Activated gamma-delta T cell (primary cell): ENCODE results near the gene LRP1B.
"Not testable (repeated sequence)": the region's sequence is repeated elsewhere in the genome, so short reads cannot be mapped to it uniquely, and the experiment has no call there.

Experiments
- DNase-seq: peaks from one replicate; lab custom pipeline; 2025; lab: John Stamatoyannopoulos, UW

Gene LRP1B

DNA sequence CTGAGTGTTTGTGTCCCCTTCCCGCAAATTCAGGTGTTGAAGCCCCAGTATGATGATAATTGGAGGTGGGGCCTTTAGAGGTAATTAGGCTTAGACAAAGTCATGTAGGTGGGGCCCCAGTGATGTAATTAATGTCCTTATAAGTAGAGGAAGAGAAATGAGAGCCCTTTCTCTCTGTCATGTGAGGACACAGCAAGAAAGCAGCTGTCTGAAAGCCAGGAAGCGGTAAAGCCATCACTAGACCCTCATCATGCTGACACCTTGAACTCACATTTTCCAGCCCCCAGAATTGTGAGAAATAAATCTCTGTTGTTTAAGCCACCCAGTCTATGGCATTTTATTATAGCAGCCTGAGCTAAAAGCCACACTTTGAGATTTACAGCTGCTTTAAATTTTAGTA, 1580.0 kb downstream of the LRP1B start:
- no peak for DNase-seq

DNA sequence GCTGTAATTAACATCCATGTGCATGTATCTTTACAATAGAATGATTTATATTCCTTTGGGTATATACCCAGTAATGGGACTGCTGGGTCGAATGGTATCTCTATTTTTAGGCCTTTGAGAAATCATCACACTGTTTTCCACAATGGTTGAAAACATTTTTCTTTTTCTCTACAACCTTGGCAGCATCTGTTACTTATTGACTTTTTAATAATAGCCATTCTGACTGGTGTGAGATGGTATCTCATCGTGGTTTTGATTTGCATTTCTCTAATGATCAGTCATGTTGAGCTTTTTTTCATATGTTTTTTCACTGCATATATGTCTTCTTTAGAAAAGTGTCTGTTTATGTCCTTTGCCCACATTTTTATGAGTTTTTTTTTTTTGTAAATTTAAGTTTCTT, 1586.0 kb downstream of the LRP1B start:
- DNase-seq = not testable (repeated sequence)

DNA sequence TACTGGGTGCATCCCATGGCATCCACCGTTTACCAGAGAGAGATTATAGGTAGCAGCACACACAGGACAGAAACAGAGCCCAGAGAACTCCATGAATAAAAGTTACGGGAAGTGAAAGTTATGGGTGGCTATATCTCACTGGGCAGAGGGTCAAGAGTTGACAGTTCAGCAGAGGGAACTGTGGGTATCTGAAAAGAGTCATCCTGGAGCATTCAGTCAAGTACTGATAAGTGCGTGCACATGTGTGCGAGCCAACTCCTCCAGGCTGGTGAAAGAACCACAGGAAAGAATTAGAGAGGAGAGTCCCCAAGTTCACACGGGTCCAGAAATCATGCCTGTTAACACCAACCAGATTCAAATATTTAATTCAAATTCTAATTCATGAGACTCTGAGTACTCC, 1588.2 kb downstream of the LRP1B start:
- no peak for DNase-seq

DNA sequence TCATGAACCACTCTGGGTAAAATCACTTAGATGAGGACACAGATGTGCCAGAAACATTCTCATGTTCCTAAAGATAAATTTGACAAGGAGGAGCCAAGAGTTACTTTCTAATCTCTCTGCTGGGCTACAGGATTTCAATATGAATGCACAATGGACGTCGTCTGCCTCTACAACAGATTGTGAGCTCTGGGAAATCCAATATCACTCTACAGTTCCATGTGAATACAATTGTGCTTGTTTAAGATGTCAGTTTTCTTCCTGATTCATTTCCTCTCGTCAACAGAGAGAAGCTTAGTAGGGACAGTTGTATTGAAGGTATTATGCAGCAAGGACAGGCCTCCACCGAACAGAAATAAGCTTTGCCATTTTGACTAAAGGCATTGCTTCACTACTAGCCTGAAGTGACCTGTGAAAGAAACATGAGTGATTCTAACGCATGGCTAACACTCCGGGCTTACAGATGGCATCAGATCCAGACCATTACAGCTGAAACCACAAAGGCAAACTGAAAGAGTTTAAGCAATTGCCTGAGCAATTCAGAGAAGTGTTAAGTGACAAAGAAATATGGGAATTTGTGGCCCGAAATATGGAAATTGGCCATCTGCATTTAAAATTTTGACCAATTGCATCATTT, 1591.5 kb downstream of the LRP1B start:
- no peak for DNase-seq

DNA sequence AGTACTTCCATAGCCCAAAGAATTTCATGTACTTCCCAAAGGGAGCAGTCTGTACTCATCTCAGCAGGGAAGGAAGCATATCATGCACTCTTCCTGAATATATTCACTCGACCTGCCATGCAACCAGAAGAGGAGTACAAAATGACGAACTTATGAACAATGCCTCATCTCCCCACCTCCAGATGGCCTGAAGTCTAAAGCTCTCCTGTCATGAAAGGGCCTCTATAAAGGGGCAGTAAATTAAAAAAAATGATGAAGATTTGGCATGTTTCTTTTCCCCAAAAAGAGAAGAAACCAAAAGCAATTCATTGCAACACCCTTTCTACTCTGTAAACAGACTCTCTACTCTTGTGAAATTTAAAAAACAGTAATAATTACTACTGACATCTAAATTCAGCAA, 1601.1 kb downstream of the LRP1B start:
- no peak for DNase-seq

DNA sequence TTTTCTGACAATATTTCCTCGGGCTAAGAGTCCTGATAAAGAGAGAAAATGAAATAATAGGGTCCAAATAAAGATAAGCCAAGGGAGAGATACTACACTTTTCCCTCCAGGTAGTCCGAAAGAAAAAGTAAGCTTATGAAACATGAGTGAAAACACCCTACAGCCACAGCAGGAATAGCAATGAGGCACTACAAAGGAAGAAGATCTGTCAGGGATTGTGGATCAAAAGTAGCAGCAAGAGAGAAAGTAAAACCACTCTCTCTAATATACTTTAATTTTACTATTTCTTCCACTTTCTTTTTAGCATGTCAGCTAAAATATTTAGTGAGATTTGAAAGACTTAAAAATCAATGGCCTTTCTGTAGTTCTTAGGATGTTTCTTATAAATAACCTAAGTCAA, 1601.8 kb downstream of the LRP1B start:
- no peak for DNase-seq

DNA sequence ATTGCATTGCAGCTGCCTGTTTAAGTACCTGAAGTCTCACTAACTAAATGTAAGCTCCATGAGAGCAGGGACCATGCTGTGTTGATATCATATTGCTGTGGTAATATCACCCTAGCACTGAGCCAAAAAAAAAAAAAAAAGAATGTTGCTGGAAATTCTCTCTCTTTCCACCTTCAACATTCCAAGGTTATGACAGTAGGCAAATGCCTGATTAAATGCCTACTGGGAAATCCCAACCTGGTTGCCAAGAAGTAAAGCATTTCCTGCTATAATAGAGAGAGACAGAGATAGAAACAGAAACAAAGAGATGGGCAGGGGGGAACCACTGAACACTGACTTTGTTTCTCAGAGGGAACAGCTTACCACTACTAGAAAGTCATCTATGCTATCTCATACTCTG, 1604.2 kb downstream of the LRP1B start:
- DNase-seq = no peak

DNA sequence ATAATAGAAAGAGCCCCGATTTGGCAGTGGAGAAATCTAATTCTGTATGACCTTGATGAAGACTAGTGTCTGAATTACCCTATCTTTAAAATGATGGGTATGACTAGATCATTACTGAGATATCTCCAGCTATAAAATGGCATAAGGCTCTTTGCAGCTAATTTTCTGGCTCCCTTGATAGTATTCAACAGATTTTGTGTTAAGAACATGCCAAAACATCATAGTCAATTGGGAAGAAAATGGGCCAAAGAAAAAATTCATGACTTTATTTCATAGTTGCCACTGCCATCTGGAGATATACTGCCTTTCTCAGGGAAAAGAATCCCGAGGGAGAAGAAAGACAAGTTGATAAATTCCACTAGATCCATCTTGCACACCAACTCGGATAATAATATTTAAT, 1618.7 kb downstream of the LRP1B start:
- no peak for DNase-seq

DNA sequence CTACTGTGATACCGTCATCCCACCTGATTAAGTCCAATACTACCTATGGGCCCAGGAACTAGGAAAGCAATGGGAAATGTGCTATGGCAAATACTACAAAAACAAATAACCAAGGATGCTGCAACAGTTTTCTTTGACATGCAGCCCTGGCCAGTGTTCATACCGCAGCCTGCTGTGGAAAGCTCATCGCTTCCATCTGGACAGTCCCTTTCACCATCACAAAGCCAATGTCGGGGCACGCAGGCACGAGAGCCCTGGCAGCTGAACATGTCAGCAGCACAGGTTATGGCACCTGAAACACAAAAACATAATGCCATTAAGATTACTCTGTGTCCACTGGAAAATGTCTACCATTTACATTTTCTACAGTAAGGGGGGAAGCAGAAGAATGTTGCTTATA, 1621.1 kb downstream of the LRP1B start:
- no peak for DNase-seq

DNA sequence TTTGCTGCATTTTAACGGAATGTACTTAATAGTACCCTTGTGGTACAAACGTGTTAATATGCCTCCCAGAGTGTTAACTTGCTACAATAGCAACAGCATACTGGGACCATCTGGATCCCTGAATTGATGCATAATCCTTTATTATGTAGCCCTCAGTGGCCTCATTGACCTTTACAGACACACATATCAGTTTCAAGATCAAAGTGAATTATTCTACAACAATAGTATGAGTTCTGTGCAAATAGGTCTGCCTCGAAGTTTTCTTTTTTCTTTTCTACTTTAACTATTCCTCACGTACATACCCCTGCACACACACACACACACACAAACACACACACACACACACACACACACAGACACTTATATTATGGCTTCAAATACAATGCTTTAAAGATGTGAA, 1622.1 kb downstream of the LRP1B start:
- DNase-seq = no peak

DNA sequence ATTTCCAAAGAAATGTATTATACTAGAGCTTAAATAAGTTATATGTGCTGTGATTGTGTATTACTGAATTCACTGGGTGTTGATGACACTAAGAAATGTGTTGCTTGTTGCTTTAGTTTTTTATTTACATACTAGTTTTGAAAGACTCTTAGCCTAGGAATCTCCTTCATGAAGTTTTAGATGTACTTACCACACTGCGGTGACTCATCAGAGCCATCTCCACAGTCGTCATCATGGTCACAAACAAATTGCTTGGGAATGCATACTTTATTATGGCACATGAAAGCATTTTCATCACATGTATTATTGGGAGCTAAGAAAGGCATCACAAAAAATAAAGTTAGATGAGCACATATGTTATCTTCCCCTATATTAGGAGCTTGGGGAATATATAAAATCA, 1624.2 kb downstream of the LRP1B start:
- no peak for DNase-seq

DNA sequence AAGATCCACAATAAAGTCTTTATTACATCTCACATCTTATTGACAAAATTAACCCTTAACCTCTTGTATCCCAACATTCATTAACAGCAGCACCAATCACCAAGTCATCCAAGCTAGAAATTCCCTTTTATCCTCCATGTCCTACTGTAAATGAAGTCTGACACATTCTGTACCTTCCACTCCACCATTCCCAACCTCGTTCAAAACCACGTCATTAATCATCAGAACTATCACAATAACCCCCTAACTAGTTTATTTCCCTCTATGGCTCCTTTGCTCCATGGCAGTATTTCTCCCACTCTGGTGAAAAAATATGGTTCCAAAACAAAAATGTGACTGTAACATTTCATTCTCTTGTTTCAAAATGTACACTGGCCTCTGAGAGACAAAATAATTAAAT, 1626.2 kb downstream of the LRP1B start:
- no peak for DNase-seq

DNA sequence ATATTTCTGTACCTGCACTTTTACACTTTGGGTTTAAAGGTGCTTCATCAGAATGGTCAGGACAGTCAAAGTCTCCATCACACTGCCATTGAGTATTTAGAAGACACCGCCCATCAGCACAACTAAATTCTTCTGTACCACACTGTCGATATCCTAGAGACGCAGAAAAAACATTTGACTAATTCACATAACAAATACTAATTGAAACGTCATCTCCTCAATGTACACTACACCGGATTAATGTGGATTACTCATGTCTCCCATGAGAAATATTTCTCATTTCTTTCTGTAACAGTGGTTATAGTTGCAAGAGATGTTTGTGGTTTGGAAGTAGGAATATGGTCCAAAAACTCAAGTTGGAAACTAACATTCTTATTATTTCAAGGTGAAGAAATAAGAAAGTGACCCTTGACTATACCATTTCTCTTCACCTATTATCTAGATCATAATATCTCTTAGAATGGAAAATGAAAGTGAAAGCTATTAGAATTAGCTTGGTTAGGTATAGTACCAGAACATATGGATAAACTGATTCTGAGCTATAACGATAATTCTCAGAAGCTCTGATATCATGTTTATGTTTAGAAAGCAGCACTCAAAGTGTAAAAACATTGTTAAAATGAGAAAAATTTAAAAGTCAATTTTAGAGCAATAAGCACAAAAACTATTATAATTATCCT, 1627.7 kb downstream of the LRP1B start:
- DNase-seq = no peak

DNA sequence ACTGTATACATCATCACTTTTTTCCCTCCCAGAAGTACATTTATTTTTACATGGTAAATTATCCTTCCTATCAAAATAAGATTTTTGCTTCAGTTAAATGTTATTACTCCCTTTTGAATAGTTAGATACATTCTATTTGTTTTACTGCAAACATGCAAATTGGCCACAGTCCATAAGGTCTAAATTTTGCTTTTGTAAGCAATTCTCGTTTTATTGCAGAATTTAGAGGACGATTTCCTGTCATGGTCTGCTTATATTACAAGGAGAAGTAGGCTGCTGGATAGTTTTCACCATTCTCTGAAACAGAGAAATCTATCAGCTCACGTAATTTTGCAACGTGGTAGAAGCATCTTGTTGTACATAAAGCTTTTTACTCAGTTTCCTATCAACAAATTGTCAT, 1632.5 kb downstream of the LRP1B start:
- DNase-seq = no peak

DNA sequence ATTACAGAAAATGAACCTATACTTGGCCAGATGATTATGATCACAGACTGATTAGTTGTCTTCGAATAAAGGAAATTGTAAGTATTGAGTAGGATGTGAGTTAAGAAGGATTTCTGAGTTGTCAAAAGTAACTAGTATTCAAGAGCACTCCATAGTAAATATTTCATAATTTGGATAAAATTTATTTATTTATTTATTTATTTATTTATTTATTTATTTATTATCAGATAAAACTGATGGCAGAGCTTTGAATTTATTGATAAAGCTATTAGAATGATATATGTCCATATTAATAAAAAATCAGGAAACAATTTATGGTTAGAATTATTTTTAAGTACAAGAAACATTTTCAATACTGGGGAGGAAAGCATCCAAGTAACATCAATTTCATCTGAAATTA, 1634.1 kb downstream of the LRP1B start:
- DNase-seq = no peak

DNA sequence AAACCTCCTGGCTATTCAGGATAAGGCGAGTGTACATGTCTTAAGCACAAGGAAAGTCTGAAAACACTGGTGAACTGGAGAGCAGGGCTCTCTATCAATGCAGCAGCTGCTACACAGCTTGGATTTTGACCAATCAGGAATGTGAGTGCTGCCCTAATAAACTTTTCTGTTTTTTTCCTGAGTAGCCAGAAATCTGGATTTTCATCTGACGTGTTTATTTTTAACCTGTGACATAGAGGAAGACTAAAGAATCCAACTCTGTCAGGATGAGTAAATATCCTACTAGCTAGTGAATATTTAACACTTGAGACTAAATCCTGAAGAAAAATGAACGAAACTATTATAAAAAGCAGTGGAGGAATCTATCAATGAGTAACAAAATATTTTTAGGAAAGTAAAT, 1638.9 kb downstream of the LRP1B start:
- no peak for DNase-seq

DNA sequence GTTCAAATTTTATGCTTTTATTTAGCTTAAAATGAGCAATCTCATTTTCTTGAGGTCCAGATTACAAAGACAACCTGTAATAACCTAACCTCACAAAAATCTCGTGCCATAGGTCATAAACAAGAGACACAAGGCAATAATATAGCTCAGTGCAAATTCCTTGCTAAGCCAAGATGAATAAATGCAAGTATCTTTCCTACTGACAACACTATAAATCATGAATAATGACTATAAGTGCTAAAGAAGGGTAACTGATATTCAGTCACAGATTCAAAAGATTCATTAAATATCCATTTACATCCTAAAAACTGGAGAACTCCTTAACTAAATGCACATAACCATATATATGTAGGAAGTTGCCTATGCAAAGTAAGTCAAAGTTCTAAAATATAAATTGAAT, 1641.6 kb downstream of the LRP1B start:
- no peak for DNase-seq

DNA sequence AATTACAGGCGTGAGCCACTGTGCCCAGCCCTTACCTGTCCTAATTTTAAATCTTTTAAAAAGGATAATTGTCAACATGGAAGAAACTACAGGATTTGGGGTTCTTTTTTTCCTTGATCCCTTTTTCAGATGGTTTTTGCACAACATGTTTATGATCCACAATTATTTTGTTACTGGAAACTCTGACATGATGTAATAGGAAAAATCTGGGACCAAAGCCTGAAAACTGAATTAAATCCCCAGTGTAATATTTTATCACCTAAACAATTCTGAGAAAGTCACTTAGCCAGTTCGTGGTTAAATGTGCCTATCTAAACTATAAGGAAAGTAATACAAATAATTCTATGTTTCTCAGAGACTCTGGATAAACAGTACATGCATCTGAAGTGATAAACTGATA, 1649.7 kb downstream of the LRP1B start:
- DNase-seq = no peak

DNA sequence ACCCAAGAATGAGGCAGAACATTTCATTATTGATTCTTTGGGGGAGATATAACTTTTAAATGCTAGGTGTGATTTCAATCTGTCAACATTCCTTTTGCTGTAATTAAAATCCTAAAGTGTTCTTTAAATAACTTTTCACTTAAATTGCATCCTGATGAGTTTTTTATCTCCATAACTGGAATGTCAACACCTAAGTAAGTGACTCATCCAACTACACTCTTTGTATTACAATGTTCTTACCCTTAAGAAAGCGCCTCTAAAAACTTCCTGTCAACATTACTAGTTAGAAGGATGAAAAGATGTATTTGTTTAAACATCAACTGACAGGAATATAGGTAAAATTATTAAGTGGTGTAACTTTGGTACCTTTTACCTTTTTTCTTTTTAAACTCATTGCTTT, 1657.0 kb downstream of the LRP1B start:
- no peak for DNase-seq

DNA sequence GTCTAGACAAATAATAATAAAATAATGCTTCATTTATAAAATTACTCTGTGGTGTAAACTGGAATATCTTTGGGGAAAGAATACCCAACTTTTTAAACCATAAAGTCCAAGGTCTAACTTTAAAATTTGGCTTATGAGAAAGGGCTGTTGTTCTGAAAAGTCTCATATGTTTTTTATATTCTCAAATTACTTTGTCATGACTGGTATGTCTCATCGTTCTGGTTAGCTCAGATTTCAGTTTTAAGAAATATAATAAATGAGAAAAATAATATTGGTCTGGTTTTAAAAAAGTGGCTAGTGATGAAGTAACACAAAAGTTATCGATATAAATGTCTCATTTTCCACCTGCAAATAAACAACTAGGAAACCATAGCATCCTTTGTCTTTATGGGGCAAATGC, 1658.1 kb downstream of the LRP1B start:
- no peak for DNase-seq

DNA sequence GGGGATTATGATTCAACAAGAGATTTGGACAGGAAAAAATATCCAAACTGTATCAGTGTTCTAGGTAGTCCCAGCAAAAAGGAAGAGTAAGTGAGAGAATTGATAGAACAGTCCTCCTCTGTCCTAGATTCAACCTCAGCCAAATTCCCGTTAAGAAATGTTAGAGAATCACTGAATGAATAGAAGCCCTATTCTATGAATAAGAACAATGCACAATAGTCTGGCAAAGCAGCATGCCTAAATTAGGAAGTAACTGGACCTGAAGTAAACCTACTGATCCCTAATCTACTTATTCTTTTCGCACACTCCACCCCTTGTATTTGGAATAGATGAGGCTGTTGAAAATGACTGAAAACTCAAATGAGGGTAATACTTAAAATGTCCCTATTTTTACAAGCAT, 1665.5 kb downstream of the LRP1B start:
- DNase-seq = no peak

DNA sequence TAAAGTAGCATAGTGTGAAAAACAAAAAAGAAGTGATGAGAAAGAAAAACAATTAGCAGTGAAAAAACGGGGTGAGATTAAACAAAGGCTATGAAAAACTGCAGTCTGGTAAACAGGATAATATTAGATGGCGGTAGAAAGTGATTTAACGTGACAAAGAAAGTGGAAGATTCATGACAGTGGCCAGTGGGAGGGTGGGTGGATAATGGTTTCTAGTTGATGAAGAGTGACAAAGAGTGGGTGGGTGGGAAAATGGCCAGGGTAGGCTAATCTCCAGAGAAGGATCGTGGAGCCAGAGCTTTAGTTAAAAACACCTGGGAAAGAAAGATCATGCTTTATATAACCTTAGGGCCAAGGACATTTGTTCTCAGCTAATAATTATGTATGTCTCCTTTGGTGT, 1667.8 kb downstream of the LRP1B start:
- no peak for DNase-seq

DNA sequence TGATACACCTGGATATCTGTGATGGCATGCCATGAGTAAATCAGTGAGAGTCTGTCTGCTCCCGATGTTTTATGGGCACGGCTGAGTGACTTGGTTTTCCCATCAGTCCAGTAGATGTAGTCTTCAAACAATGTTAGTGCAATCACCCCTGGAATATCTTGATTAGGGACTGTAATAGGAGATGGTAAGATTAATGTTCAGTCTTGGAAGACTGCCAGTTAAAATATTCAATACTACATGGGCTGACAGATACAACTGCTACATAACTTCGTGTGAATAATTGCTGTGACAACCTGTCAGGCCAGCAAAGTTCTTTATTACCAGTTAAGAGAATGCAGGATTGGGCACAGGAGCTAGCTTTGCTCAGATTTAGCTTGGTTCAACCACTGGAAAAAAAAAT, 1673.3 kb downstream of the LRP1B start:
- no peak for DNase-seq

DNA sequence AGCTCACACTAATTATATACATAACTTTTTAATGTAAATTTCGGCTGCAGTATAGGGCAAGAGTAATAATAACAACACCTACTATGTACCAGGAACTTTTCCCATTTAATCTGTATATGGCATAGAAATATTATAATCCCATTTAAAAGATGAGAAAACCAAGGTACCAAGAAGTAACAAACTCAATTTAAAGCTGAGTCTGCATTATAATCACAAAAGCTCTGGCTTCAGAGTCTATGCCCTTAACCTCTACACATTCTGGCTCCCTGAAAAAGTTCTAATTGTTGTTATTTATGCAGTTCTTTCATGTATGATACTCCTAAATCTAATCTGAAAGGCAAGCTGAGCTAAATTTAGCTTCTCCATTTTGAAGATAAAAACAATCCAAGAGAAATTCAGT, 1675.5 kb downstream of the LRP1B start:
- no peak for DNase-seq
